Measurements from ENCODE around the gene UPP1. TPM values are rescaled to one million over a fixed set of nuclear protein-coding genes. Genes with fewer than 3 reads are reported as not detected.
"Not testable (repeated sequence)": the region's sequence is repeated elsewhere in the genome, so short reads cannot be mapped to it uniquely, and the experiment has no call there.

The UPP1 gene
- total and polyA plus RNA-seq, 2 of the 13 experiments (the other 11 are each of a cell fraction or from before 2014, with no cell fraction given), result 5.7 to 9.8 TPM

GRCh38 chr7:48147078-48147591, 58.1 kb downstream of the UPP1 start (continued):
- no peak for TF ChIP-seq THRA (CRISPR knock-in tag; IDR thresholded peaks at IDR 0.05; ENCODE audit: borderline replicate concordance)
- TF ChIP-seq PRDM4 (CRISPR knock-in tag; IDR thresholded peaks at IDR 0.05; ENCODE audit: borderline replicate concordance), result no peak
- no peak for TF ChIP-seq IKZF4 (CRISPR knock-in tag; IDR thresholded peaks at IDR 0.05; ENCODE audit: borderline replicate concordance, low read depth, not compliant biosample characterization)
- TF ChIP-seq AKAP8 (CRISPR knock-in tag; IDR thresholded peaks at IDR 0.05), result no peak
- TF ChIP-seq RXRA (CRISPR knock-in tag; IDR thresholded peaks at IDR 0.05), result no peak
- no peak for TF ChIP-seq ZNF512 (CRISPR knock-in tag; IDR thresholded peaks at IDR 0.05)
- TF ChIP-seq ZNF343 (CRISPR knock-in tag; IDR thresholded peaks at IDR 0.05), result no peak
- TF ChIP-seq KDM6A (CRISPR knock-in tag; IDR thresholded peaks at IDR 0.05; ENCODE audit: low read depth), result no peak

- BruUV-seq (replicated peaks); H3K36me3 ChIP-seq (replicated peaks in 1 of 2; ENCODE audit: control insufficient read depth in 1 of 2, insufficient read depth in 2 of 2, low read length in 2 of 2); in situ Hi-C loops (cut with HindIII; ENCODE audit: extremely low pct_ligation_motif_present, low pct_unique_long_range_greater_than_20kb); H3K79me2 ChIP-seq (ENCODE audit: insufficient read depth, low read length); H4K20me1 ChIP-seq (ENCODE audit: insufficient read depth, low read length); CTCF ChIA-PET (ENCODE audit: low intra/inter-chr PET ratio, low total read pairs); H2AFZ ChIP-seq (ENCODE audit: low read length); H3K27ac ChIP-seq (ENCODE audit: extremely low read length, insufficient read depth, low read length); H3K4me3 ChIP-seq (replicated peaks in 1 of 3; ENCODE audit: insufficient read depth in 1 of 3, low read depth in 2 of 3, low read length in 3 of 3); FAIRE-seq; H3K27me3 ChIP-seq (ENCODE audit: control insufficient read depth in 1 of 2, insufficient read depth in 2 of 2, low read length in 2 of 2); ATAC-seq; H3K9ac ChIP-seq (ENCODE audit: insufficient read depth, low read depth, low read length); H3K4me2 ChIP-seq (ENCODE audit: low read depth, low read length); DNase-seq (ENCODE audit: low spot score); intact Hi-C loops (cut with micrococcal nuclease; ENCODE audit: unreplicated experiment); H3K9me3 ChIP-seq (ENCODE audit: low read length): not testable (repeated sequence)
- H3K4me1 ChIP-seq (ENCODE audit: insufficient read depth, low read length), result peaks cover 48% of the 10 kb centered on the region
- WGBS (ENCODE audit: low lambda C conversion rate), result 83% methylated on average over 7 of the region's 7 CpGs
- POLR2A ChIA-PET, result interaction anchor here (1.4 kb wide), 1 partner anchor 8 kb away, joined by 5 read pairs; no protein-coding TSS in a partner anchor
Measured at GRCh38 chr7:48147690-48148089, 58.6 kb downstream of the UPP1 start.

All from HepG2 (cell line).